OCI-LY3 (cell line): Measurements from ENCODE around the gene IFIT1.

Experiments used
- H2AFZ ChIP-seq: fragments of 200-600, 300-600 bp; shearing (Covaris generic); 2 replicates; pipeline ENCODE4 v1.6.0; 2014; ENCODE audit warnings: antibody characterized with exemption, low read depth, low read length
- H3K27ac ChIP-seq: fragments of 200-600, 300-600 bp; sonication (generic); 2 replicates; pipeline ENCODE4 v1.5.1; 2014; ENCODE audit warnings: mild to moderate bottlenecking, low read length, moderate library complexity, mixed read lengths
- H3K27me3 ChIP-seq: fragments of 200-600, 300-600 bp; sonication (generic); 2 replicates; pipeline ENCODE4 v1.6.1; 2014; ENCODE audit warnings: low read depth, low read length, mixed read lengths
- H3K36me3 ChIP-seq: fragments of 200-600, 300-600 bp; sonication (generic); replicated peaks from 2 replicates; pipeline ENCODE3; 2014; ENCODE audit warnings: low read depth, low read length, mixed read lengths
- H3K4me1 ChIP-seq: fragments of 300-600, 200-600 bp; sonication (generic); 2 replicates; pipeline ENCODE4 v1.6.1; 2014; ENCODE audit warnings: low read length, mixed read lengths
- H3K4me2 ChIP-seq: fragments of 200-600, 300-600 bp; sonication (generic); 2 replicates; pipeline ENCODE4 v1.6.1; 2014; ENCODE audit warnings: low read length, mixed read lengths
- H3K4me3 ChIP-seq: fragments of 300-600, 200-600 bp; sonication (generic); 2 replicates; pipeline ENCODE4 v1.5.1; 2014; ENCODE audit warnings: antibody characterized with exemption, mild to moderate bottlenecking, low read length, moderate library complexity
- H3K79me2 ChIP-seq: fragments of 300-600, 200-600 bp; shearing (Covaris generic); 2 replicates; pipeline ENCODE4 v1.6.1; 2014; ENCODE audit warnings: mild to moderate bottlenecking, low read length, mixed read lengths
- H3K9ac ChIP-seq: fragments of 300-600, 200-600 bp; shearing (Covaris generic); 2 replicates; pipeline ENCODE4 v1.6.0; 2014; ENCODE audit warnings: mild to moderate bottlenecking, low read length, moderate library complexity
- H3K9me3 ChIP-seq: fragments of 200-600, 300-600 bp; shearing (Covaris generic); 2 replicates; pipeline ENCODE4 v1.6.1; 2014; ENCODE audit warnings: low read length, mixed read lengths; ENCODE audit not compliant: insufficient read depth
- H4K20me1 ChIP-seq: fragments of 200-600, 300-600 bp; sonication (generic); 2 replicates; pipeline ENCODE4 v1.6.1; 2016; ENCODE audit warnings: low read length, mixed read lengths; ENCODE audit not compliant: insufficient read depth
- EZH2phosphoT487 ChIP-seq: fragments of 200-600 bp; shearing (Covaris generic); IDR thresholded peaks from 2 replicates; pipeline ENCODE4 v1.6.1; 2018; ENCODE audit warnings: antibody characterized with exemption, mixed run types, low read depth
- TF ChIP-seq, protein P1 (sequence below): fragments of 200-600, 300-600 bp; sonication (generic); IDR thresholded peaks from 2 replicates; pipeline ENCODE4 v1.5.1; 2014; ENCODE audit warnings: antibody characterized with exemption, low read length, low read depth

IFIT1 gene

DNA sequence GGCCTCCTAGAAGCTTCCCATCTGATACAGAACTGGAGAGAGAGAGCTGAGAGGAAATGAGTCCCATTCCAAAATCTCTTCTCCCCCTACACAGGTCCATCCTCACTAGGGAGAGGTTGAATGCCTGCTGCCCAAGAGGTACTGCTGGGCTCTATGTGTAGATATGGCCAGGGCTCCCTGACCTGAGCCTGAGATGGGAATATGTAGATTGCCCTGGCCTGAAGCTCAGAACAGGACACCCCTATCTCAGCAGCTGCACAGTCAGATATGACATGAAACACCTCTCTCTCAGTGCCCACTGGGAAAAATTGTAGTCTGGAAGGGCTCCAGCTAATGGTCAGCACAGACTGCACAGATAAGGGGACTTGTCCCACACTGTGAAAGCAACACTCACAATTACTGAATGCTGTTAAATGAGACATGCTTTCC is 17.7 kb upstream of the IFIT1 start:
- Histone ChIP-seq H3K27ac (no peak overlapping the region), H3K79me2 (no peaks in the 10 kb centered on the region), H2AFZ (no peak overlapping the region), H3K9me3 (no peaks in the 10 kb centered on the region), H3K27me3 (no peaks in the 10 kb centered on the region), H3K9ac (no peak overlapping the region), H3K4me3 (no peak overlapping the region), H4K20me1 (no peaks in the 10 kb centered on the region), H3K4me2 (no peak overlapping the region), H3K36me3 (no peaks in the 10 kb centered on the region), H3K4me1 (no peaks in the 10 kb centered on the region)
- TF ChIP-seq, protein P1, sequence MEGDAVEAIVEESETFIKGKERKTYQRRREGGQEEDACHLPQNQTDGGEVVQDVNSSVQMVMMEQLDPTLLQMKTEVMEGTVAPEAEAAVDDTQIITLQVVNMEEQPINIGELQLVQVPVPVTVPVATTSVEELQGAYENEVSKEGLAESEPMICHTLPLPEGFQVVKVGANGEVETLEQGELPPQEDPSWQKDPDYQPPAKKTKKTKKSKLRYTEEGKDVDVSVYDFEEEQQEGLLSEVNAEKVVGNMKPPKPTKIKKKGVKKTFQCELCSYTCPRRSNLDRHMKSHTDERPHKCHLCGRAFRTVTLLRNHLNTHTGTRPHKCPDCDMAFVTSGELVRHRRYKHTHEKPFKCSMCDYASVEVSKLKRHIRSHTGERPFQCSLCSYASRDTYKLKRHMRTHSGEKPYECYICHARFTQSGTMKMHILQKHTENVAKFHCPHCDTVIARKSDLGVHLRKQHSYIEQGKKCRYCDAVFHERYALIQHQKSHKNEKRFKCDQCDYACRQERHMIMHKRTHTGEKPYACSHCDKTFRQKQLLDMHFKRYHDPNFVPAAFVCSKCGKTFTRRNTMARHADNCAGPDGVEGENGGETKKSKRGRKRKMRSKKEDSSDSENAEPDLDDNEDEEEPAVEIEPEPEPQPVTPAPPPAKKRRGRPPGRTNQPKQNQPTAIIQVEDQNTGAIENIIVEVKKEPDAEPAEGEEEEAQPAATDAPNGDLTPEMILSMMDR = no peak
- no peak for TF ChIP-seq EZH2phosphoT487

DNA sequence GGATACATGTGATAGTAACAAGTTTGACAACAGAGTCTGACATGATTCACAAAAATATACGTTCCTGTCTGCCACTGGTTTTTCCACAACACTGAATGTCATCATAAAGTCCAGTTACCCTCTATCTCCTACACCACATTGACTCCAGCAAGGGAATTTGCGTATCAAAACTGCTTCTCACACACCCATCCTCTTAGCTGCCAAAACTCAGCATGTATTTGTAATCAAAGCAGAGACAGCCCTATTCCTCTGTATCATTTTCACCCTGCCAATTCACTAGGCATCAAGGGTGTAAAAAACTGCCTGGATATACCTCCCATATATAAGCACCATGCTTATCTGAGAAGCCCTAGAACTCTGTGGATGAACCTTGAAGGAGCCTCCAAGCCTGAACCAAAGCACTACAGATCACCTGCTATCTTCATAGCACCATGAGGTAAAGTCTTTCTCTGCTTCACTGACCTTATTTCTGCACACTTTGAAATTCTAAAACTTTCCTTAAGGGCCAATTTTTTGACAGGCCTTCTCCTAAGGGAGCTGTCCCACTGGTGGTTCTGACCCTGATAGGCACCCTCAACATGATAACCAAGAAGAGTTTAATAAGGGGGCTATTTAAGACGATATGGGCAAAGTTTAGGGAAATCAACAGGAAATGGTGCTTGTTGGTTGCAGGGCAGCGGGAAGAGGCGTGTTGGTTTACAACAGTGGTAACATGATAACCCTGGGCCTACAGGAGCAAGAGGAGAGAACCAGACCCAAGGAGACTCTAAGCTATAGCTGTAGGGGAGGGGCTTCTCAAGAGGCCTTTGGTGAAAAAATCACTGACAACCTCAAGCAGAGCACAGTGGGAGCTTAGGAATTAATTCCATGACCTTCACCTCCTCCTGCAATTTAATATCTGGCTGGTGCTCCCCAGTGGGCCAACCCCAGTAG is 14.5 kb upstream of the IFIT1 start, which contains the start of gene IFIT1B:
IFIT1B (plus strand) TSS at position 352 of the 933 bp plus-strand sequence; CDS start at position 432, 80 bp downstream.
- H2AFZ ChIP-seq = no peak within 1 kb of the TSS
- TF ChIP-seq, protein P1 = no peak
- no peak for TF ChIP-seq EZH2phosphoT487
- no peak within 1 kb of the TSS for H3K4me2 ChIP-seq
- H4K20me1 ChIP-seq = no peaks in the 10 kb centered on the region
- H3K27me3 ChIP-seq = no peaks in the 10 kb centered on the region
- no peak within 1 kb of the TSS for H3K4me3 ChIP-seq
- H3K79me2 ChIP-seq = no peaks in the 10 kb centered on the region
- no peaks in the 10 kb centered on the region for H3K36me3 ChIP-seq
- H3K27ac ChIP-seq = no peak within 1 kb of the TSS
- no peaks in the 10 kb centered on the region for H3K9me3 ChIP-seq
- H3K9ac ChIP-seq = no peak within 1 kb of the TSS
- no peaks in the 10 kb centered on the region for H3K4me1 ChIP-seq

DNA sequence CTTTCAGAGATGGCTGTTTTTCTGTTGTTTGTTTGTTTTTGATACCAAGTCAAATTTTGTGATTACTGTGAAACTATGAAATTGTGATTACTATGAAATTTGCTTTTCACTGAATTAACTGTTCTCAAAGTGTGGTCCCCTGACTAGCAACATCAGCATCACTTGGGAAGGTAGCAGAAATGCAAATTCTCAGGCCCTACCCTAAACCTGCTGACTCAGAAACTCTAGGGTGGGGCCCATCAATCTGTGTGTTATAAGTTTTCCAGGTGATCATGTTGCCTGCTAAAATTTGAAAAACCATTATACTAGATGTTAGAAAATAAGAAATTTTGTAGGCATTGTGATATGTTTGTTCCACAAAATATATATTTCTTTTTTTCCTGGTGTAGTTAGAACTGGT is 13.3 kb upstream of the IFIT1 start:
- Histone ChIP-seq H3K4me2 (no peak overlapping the region), H2AFZ (no peak overlapping the region), H3K36me3 (no peaks in the 10 kb centered on the region), H4K20me1 (no peaks in the 10 kb centered on the region), H3K27ac (no peak overlapping the region), H3K4me3 (no peak overlapping the region), H3K79me2 (no peaks in the 10 kb centered on the region), H3K9me3 (no peaks in the 10 kb centered on the region), H3K9ac (no peak overlapping the region), H3K27me3 (no peaks in the 10 kb centered on the region), H3K4me1 (no peaks in the 10 kb centered on the region)
- no peak for TF ChIP-seq EZH2phosphoT487
- TF ChIP-seq, protein P1 = no peak

DNA sequence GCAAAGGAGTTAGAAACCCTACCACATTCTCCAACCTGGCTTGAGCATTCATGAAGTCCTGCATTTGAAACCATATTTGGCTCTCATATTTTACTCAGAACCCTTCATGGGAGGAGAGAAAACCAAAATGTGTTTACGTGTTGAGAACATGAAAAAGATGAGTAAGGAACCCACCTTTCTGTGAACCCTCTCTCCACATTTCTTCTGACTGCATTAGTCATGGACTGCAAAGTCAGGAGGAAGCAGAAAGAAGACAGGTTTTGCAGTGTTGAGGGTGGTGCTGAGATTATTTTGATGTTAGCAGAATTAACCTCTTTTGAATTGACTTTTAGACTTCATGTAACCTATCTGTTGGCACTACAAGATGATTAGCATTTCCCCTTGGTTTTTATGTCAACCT is 9.7 kb upstream of the IFIT1 start:
- no peak overlapping the region for H3K4me2 ChIP-seq
- TF ChIP-seq, protein P1 = no peak
- no peak for TF ChIP-seq EZH2phosphoT487

More for the DNA sequence above, 9.7 kb upstream of the IFIT1 start:
- no peaks in the 10 kb centered on the region for H4K20me1 ChIP-seq
- H3K27ac ChIP-seq = no peak overlapping the region
- H3K27me3 ChIP-seq = no peaks in the 10 kb centered on the region
- H3K4me3 ChIP-seq = no peak overlapping the region
- no peaks in the 10 kb centered on the region for H3K9me3 ChIP-seq
- no peak overlapping the region for H3K9ac ChIP-seq
- H3K36me3 ChIP-seq = no peaks in the 10 kb centered on the region
- H3K79me2 ChIP-seq = no peaks in the 10 kb centered on the region
- peaks cover 6% of the 10 kb centered on the region; the same call in 1 of the 2 replicates for H3K4me1 ChIP-seq
- H2AFZ ChIP-seq = no peak overlapping the region
